G401.6 (cell line): ENCODE results near the gene CSF2.
"Not testable (repeated sequence)": the region's sequence is repeated elsewhere in the genome, so short reads cannot be mapped to it uniquely, and the experiment has no call there.

Source experiments
- FAIRE-seq: peaks from 2 replicates; lab custom pipeline; 2012; peaks lifted over from hg19 to GRCh38; lab: Jason Lieb, UNC

Gene CSF2

DNA sequence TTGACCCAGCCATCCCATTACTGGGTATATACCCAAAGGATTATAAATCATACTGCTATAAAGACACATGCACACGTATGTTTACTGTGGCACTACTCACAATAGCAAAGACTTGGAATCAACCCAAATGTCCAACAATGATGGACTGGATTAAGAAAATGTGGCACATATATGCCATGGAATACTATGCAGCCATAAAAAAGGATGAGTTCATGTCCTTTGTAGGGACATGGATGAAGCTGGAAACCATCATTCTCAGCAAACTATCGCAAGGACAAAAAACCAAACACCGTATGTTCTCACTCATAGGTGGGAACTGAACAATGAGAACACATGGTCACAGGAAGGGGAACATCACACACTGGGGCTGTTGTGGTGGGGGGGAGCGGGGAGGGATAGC, 35.4 kb downstream of the CSF2 start:
- not testable (repeated sequence) for FAIRE-seq

DNA sequence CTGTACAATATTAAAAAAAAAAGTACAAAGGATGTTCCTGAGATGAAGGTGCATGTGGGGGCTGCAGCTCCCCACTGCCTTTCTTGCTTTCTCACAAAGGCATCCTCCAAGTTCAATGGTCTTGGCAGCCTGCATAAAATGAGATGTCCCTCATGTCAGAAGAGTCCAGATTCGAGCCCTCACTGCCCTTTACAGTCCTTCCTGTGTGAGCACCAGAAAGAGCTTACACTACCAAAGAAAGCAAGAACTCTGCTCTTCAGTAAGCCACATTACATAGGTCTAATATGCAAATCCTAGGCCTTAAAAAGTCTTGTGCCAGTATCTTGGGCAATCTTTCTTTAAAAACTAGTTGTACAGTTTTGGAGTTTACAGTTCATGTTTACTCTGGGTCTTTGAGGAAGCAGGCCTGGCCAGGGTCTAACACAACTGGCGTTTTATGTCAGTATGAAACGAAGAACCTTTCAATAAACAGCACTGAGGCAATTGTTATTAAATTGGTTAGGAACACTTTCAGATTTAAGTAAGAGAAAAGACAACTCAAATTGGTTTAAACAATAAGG, 36.0 kb downstream of the CSF2 start:
- no peak for FAIRE-seq

DNA sequence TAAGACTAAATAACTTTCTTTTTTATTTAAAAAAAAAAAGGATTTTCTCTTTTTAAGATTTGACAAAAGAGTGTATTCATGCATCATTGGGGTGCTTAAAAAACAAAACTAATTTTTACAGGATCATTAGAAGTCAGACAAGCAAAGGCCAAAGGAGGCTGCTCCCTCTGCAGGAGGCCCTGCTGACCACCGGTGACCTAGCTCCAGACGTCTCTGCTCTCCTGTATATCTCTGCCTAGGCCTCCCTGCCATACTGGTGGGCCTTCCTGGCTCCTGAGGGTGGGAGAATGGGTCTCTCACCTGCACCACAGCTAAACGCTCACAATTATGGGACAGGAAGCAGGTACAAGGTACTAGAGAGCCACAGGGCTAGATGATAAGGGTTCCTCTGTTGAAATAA, 36.6 kb downstream of the CSF2 start:
- no peak for FAIRE-seq

DNA sequence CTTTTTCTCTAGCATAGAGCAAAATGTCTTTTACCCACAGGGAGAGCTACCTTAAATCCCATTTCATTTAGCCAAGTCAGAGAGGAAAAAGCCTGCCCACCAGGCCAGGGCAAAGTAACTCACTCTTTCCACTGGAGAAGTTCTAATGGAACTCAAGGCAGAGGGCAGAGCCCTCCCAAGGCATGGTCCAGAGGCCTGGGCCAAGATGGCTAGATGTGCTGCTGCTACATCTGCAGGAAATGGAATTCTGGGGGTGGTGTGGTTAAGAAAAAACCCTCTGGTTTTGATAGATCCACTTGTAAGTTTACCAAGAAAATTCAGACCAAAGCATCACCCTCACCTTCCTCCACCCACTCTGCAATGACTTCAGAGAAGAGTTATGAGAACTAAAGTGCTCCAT, 37.3 kb downstream of the CSF2 start:
- no peak for FAIRE-seq

DNA sequence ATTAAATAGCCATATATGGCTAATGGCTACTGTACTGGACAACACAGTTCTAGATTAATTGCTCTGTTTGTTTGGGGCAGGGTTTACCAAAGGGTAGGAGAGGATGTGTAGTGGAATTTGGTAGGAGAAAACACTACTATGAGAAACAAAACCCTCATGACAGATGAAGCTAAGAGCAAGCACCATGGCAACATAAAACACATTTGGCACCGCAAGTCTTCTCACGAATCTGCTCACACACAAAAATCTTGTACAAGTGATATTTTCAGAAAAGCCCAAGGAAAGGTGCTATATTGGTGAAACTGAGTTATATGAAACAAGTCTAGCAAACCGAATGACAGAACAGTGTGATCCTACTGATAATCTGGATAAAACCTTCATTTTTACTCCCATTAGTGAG, 38.5 kb downstream of the CSF2 start:
- FAIRE-seq = no peak

DNA sequence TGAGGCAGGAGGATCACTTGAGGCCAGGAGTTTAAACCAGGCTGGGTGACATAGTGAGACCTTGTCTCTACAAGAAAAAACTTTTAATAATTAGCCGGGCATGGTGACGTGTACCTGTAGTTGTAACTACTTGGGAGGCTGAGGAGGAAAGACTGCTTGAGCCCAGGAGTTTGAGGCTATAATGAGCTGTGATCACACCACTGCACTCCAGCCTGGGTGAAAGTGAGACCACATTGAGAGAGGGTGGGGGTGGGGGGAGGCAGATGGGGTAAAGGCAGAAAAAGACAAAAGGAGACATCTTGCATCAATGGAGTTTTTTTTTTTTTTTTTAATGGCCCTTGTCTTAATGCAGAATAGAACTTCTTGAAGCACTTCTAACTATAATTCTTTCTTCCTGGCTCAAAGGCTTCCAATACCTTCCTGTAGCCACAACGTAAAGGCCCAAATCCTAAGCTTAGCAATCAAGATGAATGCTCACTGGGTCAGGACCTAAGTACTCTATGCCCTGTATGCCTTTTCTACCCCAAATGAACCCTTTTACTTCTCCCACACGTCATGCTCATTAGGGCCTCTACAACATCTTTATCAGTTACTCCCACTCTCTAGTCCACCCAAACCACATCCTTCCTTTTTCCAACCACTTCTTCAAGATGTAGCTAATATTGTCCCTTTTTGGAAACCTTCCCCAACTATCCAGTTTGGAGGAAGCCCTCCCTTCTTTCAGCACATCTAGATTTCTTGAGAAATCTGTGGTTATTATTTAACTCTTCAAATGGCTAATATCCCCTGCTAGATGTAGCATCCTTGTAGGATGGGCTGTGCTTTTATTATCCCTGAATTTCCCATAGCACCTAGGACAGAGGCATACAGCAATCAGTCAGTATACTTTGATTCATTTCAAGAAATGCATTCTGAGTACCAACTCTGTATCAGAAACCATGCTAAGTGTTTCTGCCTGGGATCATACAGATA, 40.8 kb downstream of the CSF2 start:
- FAIRE-seq = no peak

DNA sequence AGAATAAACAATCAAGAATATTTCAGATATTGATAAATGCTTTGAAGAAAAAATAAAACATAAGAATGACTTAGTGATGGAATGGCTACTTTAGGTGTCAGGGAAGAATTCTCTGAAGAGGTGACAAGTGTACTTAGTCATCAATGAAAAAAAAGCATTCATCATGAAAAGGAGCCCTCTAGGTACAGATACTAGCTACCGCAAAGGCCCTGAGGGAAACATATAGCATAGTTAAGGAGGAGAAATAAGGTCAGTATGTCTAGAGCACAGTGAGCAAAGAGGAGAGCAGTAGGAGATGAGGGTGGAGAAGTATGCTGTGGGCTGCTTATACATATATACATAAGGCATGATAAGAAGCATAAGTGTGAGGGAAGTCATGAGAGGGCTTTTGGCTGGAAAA, 41.8 kb downstream of the CSF2 start:
- no peak for FAIRE-seq

DNA sequence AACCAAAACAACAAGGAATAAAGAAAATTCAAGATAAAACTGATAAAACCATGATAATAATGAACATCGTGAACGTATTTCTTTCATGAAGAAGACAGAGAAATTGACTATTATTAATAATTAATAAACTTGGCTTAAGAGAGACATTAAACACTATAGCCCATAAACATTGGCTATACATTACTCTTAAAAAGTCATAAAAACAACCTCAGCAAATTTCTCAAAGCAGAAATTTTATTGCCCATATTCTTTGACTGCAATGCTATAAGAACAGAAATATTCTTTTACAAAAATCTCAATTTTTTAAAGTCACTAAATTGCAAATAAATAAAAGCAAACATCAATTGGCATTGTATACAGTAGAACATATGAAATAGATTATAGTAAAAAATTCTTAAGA, 42.5 kb downstream of the CSF2 start:
- FAIRE-seq = no peak

DNA sequence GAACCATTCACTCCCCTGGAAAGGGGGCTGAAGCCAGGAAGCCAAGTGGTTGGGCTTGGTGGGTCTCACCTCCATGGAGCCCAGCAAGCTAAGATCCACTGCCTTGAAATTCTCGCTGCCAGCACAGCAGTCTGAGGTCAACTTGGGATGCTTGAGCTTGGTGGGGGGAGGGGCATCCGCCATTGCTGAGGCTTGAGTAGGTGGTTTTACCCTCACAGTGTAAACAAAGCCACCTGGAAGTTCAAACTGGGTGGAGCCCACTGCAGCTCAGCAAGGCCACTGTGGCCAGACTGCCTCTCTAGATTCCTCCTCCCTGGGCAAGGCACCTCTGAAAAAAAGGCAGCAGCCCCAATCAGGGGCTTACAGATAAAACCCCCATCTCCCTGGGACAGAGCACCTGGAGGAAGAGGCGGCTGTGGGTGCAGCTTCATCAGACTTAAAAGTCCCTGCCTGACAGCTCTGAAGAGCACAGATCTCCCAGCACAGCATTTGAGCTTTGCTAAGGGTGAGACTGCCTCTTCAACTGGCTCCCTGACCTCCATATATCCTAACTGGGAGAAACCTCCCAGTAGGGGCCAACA, 43.4 kb downstream of the CSF2 start:
- FAIRE-seq = not testable (repeated sequence)

DNA sequence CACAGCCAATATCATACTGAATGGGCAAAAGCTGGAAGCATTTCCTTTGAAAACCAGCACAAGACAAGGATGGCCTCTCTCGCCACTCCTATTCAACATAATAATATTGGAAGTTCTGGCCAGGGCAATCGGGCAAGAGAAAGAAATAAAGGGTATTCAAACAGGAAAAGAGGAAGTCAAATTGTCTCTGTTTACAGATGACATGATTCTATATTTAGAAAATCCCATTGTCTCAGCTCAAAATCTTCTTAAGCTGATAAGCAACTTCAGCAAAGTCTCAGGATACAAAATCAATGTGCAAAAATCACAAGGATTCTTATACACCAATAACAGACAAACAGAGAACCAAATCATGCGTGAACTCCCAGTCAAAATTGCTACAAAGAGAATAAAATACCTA, 47.1 kb downstream of the CSF2 start:
- FAIRE-seq = not testable (repeated sequence)

DNA sequence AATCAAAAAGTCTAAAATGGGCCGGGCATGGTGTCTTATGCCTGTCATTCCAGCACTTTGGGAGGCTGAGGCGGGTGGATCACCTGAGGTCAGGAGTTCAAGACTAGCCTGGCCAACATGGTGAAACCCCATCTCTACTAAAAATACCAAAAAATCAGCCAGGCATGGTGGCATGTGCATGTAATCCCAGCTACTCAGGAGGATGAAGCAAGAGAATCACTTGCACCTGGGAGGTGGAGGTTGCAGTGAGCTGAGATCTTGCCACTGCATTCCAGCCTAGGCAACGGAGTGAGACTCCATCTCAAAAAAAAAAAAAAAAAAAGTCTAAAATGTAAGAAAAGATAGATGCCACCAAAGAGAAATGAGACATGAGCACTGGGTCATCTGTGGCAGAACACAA, 49.4 kb downstream of the CSF2 start:
- not testable (repeated sequence) for FAIRE-seq

DNA sequence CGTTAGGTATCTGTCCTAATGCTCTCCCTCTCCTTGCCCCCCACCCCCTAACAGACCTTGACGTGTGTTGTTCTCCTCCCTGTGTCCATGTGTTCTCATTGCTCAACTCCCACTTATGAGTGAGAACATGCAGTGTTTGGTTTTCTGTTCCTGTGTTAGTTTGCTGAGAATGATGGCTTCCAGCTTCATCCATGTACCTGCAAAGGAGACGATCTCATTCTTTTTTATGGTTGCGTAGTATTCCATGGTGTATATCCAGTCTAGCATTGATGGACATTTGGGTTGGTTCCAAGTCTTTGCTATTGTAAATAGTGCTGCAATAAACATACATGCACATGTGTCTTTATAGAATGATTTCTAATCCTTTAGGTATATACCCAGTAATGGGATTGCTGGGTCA, 50.0 kb downstream of the CSF2 start:
- not testable (repeated sequence) for FAIRE-seq
